Mesenchymal stem cell (in vitro differentiated cells and primary cell): ENCODE measurements around the gene ZNF367.

ENCODE experiments used
- DNase-seq: peaks from one replicate; pipeline ENCODE4 v3.0.0-alpha.2; 2013
- H2AFZ ChIP-seq: one replicate; pipeline ENCODE4 v1.6.1; 2013; ENCODE audit warnings: low read depth, mild to moderate bottlenecking, control low read depth, inconsistent platforms, low read length, moderate library complexity
- H2AK5ac ChIP-seq: 2 replicates; pipeline ENCODE4 v1.6.1; 2013; ENCODE audit warnings: low read length, moderate library complexity, mild to moderate bottlenecking, inconsistent platforms; ENCODE audit not compliant: severe bottlenecking
- H2BK120ac ChIP-seq: one replicate; pipeline ENCODE4 v1.6.1; 2013; ENCODE audit warnings: low read depth, mild to moderate bottlenecking, inconsistent platforms, low read length, moderate library complexity
- H2BK12ac ChIP-seq, 2 experiments: one replicate each; pipeline ENCODE4 v1.6.1; 2013; ENCODE audit warnings: inconsistent platforms in 2 of 2, low read length in 2 of 2, mild to moderate bottlenecking in 2 of 2, moderate library complexity in 2 of 2, control low read depth in 1 of 2
- H2BK15ac ChIP-seq: one replicate; pipeline ENCODE4 v1.6.1; 2013; ENCODE audit warnings: mild to moderate bottlenecking, low read depth, inconsistent platforms; ENCODE audit not compliant: poor library complexity, severe bottlenecking
- H2BK5ac ChIP-seq: 2 replicates; pipeline ENCODE4 v1.6.1; 2013; ENCODE audit warnings: low read depth, mild to moderate bottlenecking, low read length, control low read depth, inconsistent platforms; ENCODE audit not compliant: poor library complexity, severe bottlenecking
- H3K14ac ChIP-seq, 2 experiments: one replicate each; pipeline ENCODE4 v1.6.1; 2013; ENCODE audit warnings: inconsistent platforms in 2 of 2, low read length in 2 of 2, control low read depth in 1 of 2, mild to moderate bottlenecking in 1 of 2, moderate library complexity in 1 of 2
- H3K18ac ChIP-seq, 2 experiments: one replicate each; pipeline ENCODE4 v1.6.1; 2013; ENCODE audit warnings: inconsistent platforms in 2 of 2, low read length in 2 of 2, control low read depth in 1 of 2, low read depth in 1 of 2, mild to moderate bottlenecking in 1 of 2
- H3K23ac ChIP-seq, 2 experiments: one replicate each; pipeline ENCODE4 v1.6.1; 2013; ENCODE audit warnings: inconsistent platforms in 2 of 2, low read length in 2 of 2, mild to moderate bottlenecking in 2 of 2, moderate library complexity in 2 of 2, control low read depth in 1 of 2
- H3K27ac ChIP-seq: 2 replicates; pipeline ENCODE4 v1.5.1; 2013; ENCODE audit warnings: mild to moderate bottlenecking, moderate library complexity, low read length, control low read depth, inconsistent platforms; ENCODE audit not compliant: poor library complexity, severe bottlenecking
- H3K27me3 ChIP-seq, 2 experiments: 2 replicates each; pipeline versions ENCODE4 v1.6.1 to v1.7.0; 2013; ENCODE audit warnings: low read length in 2 of 2, mild to moderate bottlenecking in 2 of 2, moderate library complexity in 2 of 2, control low read depth in 1 of 2, inconsistent platforms in 1 of 2; ENCODE audit not compliant: control insufficient read depth in 1 of 2, insufficient read depth in 1 of 2
- H3K36me3 ChIP-seq, 2 experiments: 2 replicates each; pipeline versions ENCODE4 v1.6.1 to v1.7.0; 2013; ENCODE audit warnings: low read length in 2 of 2, control low read depth in 1 of 2, inconsistent platforms in 1 of 2, low read depth in 1 of 2, mild to moderate bottlenecking in 1 of 2; ENCODE audit not compliant: insufficient read depth in 2 of 2, control insufficient read depth in 1 of 2
- H3K4ac ChIP-seq, 2 experiments: one replicate each; pipeline ENCODE4 v1.6.1; 2013; ENCODE audit warnings: inconsistent platforms in 2 of 2, low read length in 2 of 2, mild to moderate bottlenecking in 2 of 2, moderate library complexity in 2 of 2, control low read depth in 1 of 2, low read depth in 1 of 2
- H3K4me1 ChIP-seq: 2 replicates; pipeline ENCODE4 v1.6.1; 2013; ENCODE audit warnings: low read depth, low read length, control low read depth; ENCODE audit not compliant: control insufficient read depth, insufficient read depth
- H3K4me2 ChIP-seq: 2 replicates; pipeline ENCODE4 v1.6.1; 2013; ENCODE audit warnings: low read length, mild to moderate bottlenecking, inconsistent platforms; ENCODE audit not compliant: poor library complexity, severe bottlenecking
- H3K4me3 ChIP-seq, 2 experiments: 2 replicates each; pipeline versions ENCODE4 v1.5.1 to v1.7.0; 2013; ENCODE audit warnings: low read length in 2 of 2, mild to moderate bottlenecking in 2 of 2, control low read depth in 1 of 2, low read depth in 1 of 2; ENCODE audit not compliant: insufficient read depth in 1 of 2
- H3K79me1 ChIP-seq: replicated peaks from 2 replicates; pipeline ENCODE4 v1.6.1; 2013; ENCODE audit warnings: mild to moderate bottlenecking, control low read depth, low read length, inconsistent platforms; ENCODE audit not compliant: poor library complexity, severe bottlenecking
- H3K9ac ChIP-seq: 2 replicates; pipeline ENCODE4 v1.7.0; 2013; ENCODE audit warnings: mild to moderate bottlenecking, low read length, moderate library complexity
- H3K9me3 ChIP-seq: 2 replicates; pipeline ENCODE4 v1.7.0; 2013; ENCODE audit warnings: mild to moderate bottlenecking, low read length; ENCODE audit not compliant: control insufficient read depth
- H4K8ac ChIP-seq: one replicate; pipeline ENCODE4 v1.6.1; 2013; ENCODE audit warnings: inconsistent platforms, mild to moderate bottlenecking, low read length, moderate library complexity
- H4K91ac ChIP-seq: one replicate; pipeline ENCODE4 v1.6.1; 2013; ENCODE audit warnings: mild to moderate bottlenecking, low read length, inconsistent platforms
- WGBS: methylation state at CpG from one replicate; pipeline ENCODE4 v1.1.7; 2013; ENCODE audit warnings: mixed read lengths; 5-methylcytosine and 5-hydroxymethylcytosine counted together

Gene ZNF367

GRCh38 chr9:96411129-96411838 is 6.9 kb downstream of the ZNF367 start:
- Histone ChIP-seq H3K4me3 (no peak overlapping the region), H3K4ac (no peak overlapping the region), H2BK12ac (no peak overlapping the region), H2BK5ac (no peak overlapping the region), H4K91ac (no peak overlapping the region), H3K9ac (no peak overlapping the region), H3K9me3 (no peaks in the 10 kb centered on the region), H3K27me3 (no peaks in the 10 kb centered on the region), H3K23ac (no peak overlapping the region), H3K4me2 (no peak overlapping the region), H3K79me1 (peaks cover 11% of the 10 kb centered on the region), H3K36me3 (no peaks in the 10 kb centered on the region), H2BK15ac (no peak overlapping the region), H3K27ac (no peak overlapping the region), H4K8ac (no peak overlapping the region), H2BK120ac (no peak overlapping the region), H2AK5ac (no peak overlapping the region), H3K14ac (no peak overlapping the region), H3K18ac (no peak overlapping the region), H2AFZ (no peak overlapping the region), H3K4me1 (no peaks in the 10 kb centered on the region)
- WGBS, result 100% methylated on average over 2 of the region's 5 CpGs
- DNase-seq, result no peak

- Histone ChIP-seq H2AK5ac (no peak overlapping the region), H3K4me1 (no peaks in the 10 kb centered on the region), H3K9me3 (no peaks in the 10 kb centered on the region), H3K4me2 (no peak overlapping the region), H3K27ac (no peak overlapping the region), H2BK15ac (no peak overlapping the region), H3K9ac (no peak overlapping the region), H3K4ac (no peak overlapping the region), H4K8ac (no peak overlapping the region), H2BK120ac (no peak overlapping the region), H3K4me3 (no peak overlapping the region), H3K14ac (no peak overlapping the region), H2BK5ac (no peak overlapping the region), H3K23ac (no peak overlapping the region), H3K36me3 (no peaks in the 10 kb centered on the region), H3K79me1 (peaks cover 11% of the 10 kb centered on the region), H4K91ac (no peak overlapping the region), H2BK12ac (no peak overlapping the region), H3K18ac (no peak overlapping the region), H2AFZ (no peak overlapping the region), H3K27me3 (no peaks in the 10 kb centered on the region)
- no peak for DNase-seq
- 85% methylated on average over 6 of the region's 9 CpGs for WGBS
Measured at GRCh38 chr9:96408409-96409280, 9.5 kb downstream of the ZNF367 start.

GRCh38 chr9:96400132-96400910 is 17.8 kb downstream of the ZNF367 start:
- no peaks in the 10 kb centered on the region for H3K27me3 ChIP-seq

GRCh38 chr9:96399325-96399633 is 18.9 kb downstream of the ZNF367 start:
- Histone ChIP-seq H4K91ac (no peak overlapping the region), H2BK120ac (no peak overlapping the region), H3K9ac (no peak overlapping the region), H3K4ac (no peak overlapping the region), H3K27ac (no peak overlapping the region), H3K27me3 (no peaks in the 10 kb centered on the region), H2BK5ac (no peak overlapping the region), H2BK12ac (no peak overlapping the region), H3K36me3 (no peaks in the 10 kb centered on the region), H4K8ac (peak overlapping the region; percentile 56), H2BK15ac (no peak overlapping the region), H3K4me1 (no peaks in the 10 kb centered on the region), H2AFZ (peak overlapping the region; percentile 88), H3K79me1 (peaks cover 14% of the 10 kb centered on the region), H3K9me3 (peaks cover 9% of the 10 kb centered on the region), H3K4me3 (no peak overlapping the region), H3K14ac (no peak overlapping the region), H3K23ac (no peak overlapping the region), H2AK5ac (no peak overlapping the region), H3K18ac (peak overlapping the region; percentile 26 to 48), H3K4me2 (no peak overlapping the region)
- WGBS, result 89% methylated on average over 3 of the region's 3 CpGs
- DNase-seq, result no peak

More at GRCh38 chr9:96400132-96400910, 17.8 kb downstream of the ZNF367 start:
- H3K4me2 ChIP-seq, result no peak overlapping the region
- no peaks in the 10 kb centered on the region for H3K4me1 ChIP-seq
- H3K27ac ChIP-seq, result no peak overlapping the region
- H3K9me3 ChIP-seq, result peaks cover 9% of the 10 kb centered on the region
- peaks cover 9% of the 10 kb centered on the region for H3K79me1 ChIP-seq
- H3K18ac ChIP-seq, result no peak overlapping the region
- no peak overlapping the region for H4K8ac ChIP-seq
- no peak overlapping the region for H3K4me3 ChIP-seq
- no peak overlapping the region for H2AFZ ChIP-seq
- H3K4ac ChIP-seq, result no peak overlapping the region
- H2BK5ac ChIP-seq, result no peak overlapping the region
- no peak overlapping the region for H2BK12ac ChIP-seq
- DNase-seq, result no peak
- H2BK120ac ChIP-seq, result no peak overlapping the region
- H3K9ac ChIP-seq, result no peak overlapping the region
- H3K36me3 ChIP-seq, result no peaks in the 10 kb centered on the region
- H2AK5ac ChIP-seq, result no peak overlapping the region
- H2BK15ac ChIP-seq, result no peak overlapping the region
- no peak overlapping the region for H3K23ac ChIP-seq
- H3K14ac ChIP-seq, result no peak overlapping the region
- no peak overlapping the region for H4K91ac ChIP-seq
